Testis (tissue), 3 donors: ENCODE results near the gene SSTR4. TPM values are rescaled to one million over a fixed set of nuclear protein-coding genes. Genes with fewer than 3 reads are reported as not detected.

Experiments used
- DNase-seq: peaks from one replicate; pipeline ENCODE4 v3.0.0-alpha.2; 2019
- H3K27ac ChIP-seq, 2 donors: fragments of 200-600 bp; sonication (generic); one replicate each; pipeline ENCODE4 v1.5.1; 2019
- H3K27me3 ChIP-seq: fragments of 200-600 bp; sonication (generic); one replicate; pipeline ENCODE4 v1.5.1; 2019
- H3K36me3 ChIP-seq: fragments of 200-600 bp; sonication (generic); one replicate; pipeline ENCODE4 v1.5.1; 2017; ENCODE audit warnings: low read depth; ENCODE audit errors: missing control alignments
- H3K4me1 ChIP-seq: fragments of 200-600 bp; sonication (generic); one replicate; pipeline ENCODE4 v1.5.1; 2019
- H3K4me3 ChIP-seq, 2 donors: fragments of 200-600 bp; sonication (generic); one replicate each; pipeline ENCODE4 v1.5.1; 2017 to 2019
- H3K9me3 ChIP-seq: fragments of 200-600 bp; sonication (generic); one replicate; pipeline ENCODE4 v1.5.1; 2017
- CTCF ChIP-seq, 3 experiments: fragments of 450-650 bp in 2 of 3; fragments of 200-600 bp in 1 of 3; sonication (generic) in 1 of 3; IDR thresholded peaks; one replicate each; pipeline ENCODE4 v1.5.1; 2016 to 2019; ENCODE audit warnings: antibody characterized with exemption in 3 of 3, mild to moderate bottlenecking in 2 of 3, moderate library complexity in 1 of 3
- POLR2A ChIP-seq: fragments of 450-650 bp; IDR thresholded peaks from one replicate; pipeline ENCODE4 v1.6.1; 2017; ENCODE audit warnings: antibody characterized with exemption, mild to moderate bottlenecking, moderate library complexity
- WGBS, 2 donors: methylation state at CpG; one replicate each; pipeline ENCODE4 v1.1.5; 2018; 5-methylcytosine and 5-hydroxymethylcytosine counted together
- intact Hi-C: fragments of 100-400 bp; cut with DNase I; formaldehyde crosslinking; loops from one replicate; pipeline ENCODE4 v1.15.1; 2023; ENCODE audit warnings: low total_unique reads
- polyA plus RNA-seq: library from polyadenylated mRNA; stranded (reverse); fragments of 350-450 nt; fragmentation: Illumina TruSeq; extraction: RNeasy Lipid Tissue Mini Kit (QIAGEN cat#74804); gene quantifications from one replicate; pipeline ENCODE4 v1.2.3, GENCODE V29; 2014; ENCODE audit warnings: low read depth, low replicate concordance; ENCODE audit not compliant: insufficient read depth
- total RNA-seq, 2 donors: library from RNA; depleted of rRNA; stranded (reverse); fragments of >200 nt; gene quantifications; one replicate each; pipeline ENCODE4 v1.2.3, GENCODE V29; 2016

SSTR4 gene
- total and polyA plus RNA-seq, 3 donors from 2014 or later, result 0.55 TPM; not detected in 2

- Histone ChIP-seq H3K27me3 (no peaks in the 10 kb centered on the region), H3K36me3 (no peaks in the 10 kb centered on the region), H3K27ac (no peak overlapping the region), H3K4me3 (no peak overlapping the region), H3K9me3 (no peaks in the 10 kb centered on the region), H3K4me1 (peaks cover 24% of the 10 kb centered on the region)
- no peak for DNase-seq
- WGBS, 2 donors, result 86 to 92% methylated on average over 1 of the region's 1 CpG
- intact Hi-C loops, result no loop called here
- TF ChIP-seq POLR2A (no peak), CTCF (IDR thresholded peaks at IDR 0.05) (no peak)
Measured at GRCh38 chr20:23058240-23058639, 23.1 kb downstream of the SSTR4 start.

GRCh38 chr20:23059001-23059400 is 23.9 kb downstream of the SSTR4 start:
- intact Hi-C loops, result no loop called here
- 64 to 69% methylated on average over 3 of the region's 3 CpGs for WGBS, 2 donors
- TF ChIP-seq POLR2A, result no peak
- no peak for TF ChIP-seq CTCF (IDR thresholded peaks at IDR 0.05)

GRCh38 chr20:23059846-23060245 is 24.7 kb downstream of the SSTR4 start:
- no peaks in the 10 kb centered on the region for H3K27me3 ChIP-seq
- H3K9me3 ChIP-seq, result no peaks in the 10 kb centered on the region
- H3K27ac ChIP-seq, result no peak overlapping the region
- peaks cover 24% of the 10 kb centered on the region for H3K4me1 ChIP-seq
- no peak for DNase-seq
- WGBS, 2 donors, result 45 to 71% methylated on average over 3 of the region's 3 CpGs
- no peaks in the 10 kb centered on the region for H3K36me3 ChIP-seq
- TF ChIP-seq POLR2A (no peak), CTCF (IDR thresholded peaks at IDR 0.05) (no peak)
- H3K4me3 ChIP-seq, result no peak overlapping the region
- intact Hi-C loops, result loop anchor here (10.0 kb wide), 1 partner anchor 365 kb away; no protein-coding TSS in a partner anchor

More at GRCh38 chr20:23059001-23059400, 23.9 kb downstream of the SSTR4 start:
- no peak for DNase-seq
- Histone ChIP-seq H3K4me1 (peaks cover 24% of the 10 kb centered on the region), H3K36me3 (no peaks in the 10 kb centered on the region), H3K27ac (no peak overlapping the region), H3K9me3 (no peaks in the 10 kb centered on the region), H3K4me3 (no peak overlapping the region), H3K27me3 (no peaks in the 10 kb centered on the region)

GRCh38 chr20:23060629-23061028 is 25.5 kb downstream of the SSTR4 start:
- WGBS, 2 donors, result 76 to 92% methylated on average over 2 to 4 of the region's 4 CpGs
- Histone ChIP-seq H3K36me3 (no peaks in the 10 kb centered on the region), H3K27me3 (no peaks in the 10 kb centered on the region), H3K4me3 (no peak overlapping the region), H3K4me1 (peaks cover 24% of the 10 kb centered on the region), H3K9me3 (no peaks in the 10 kb centered on the region), H3K27ac (no peak overlapping the region)
- intact Hi-C loops, result loop anchor here (10.0 kb wide), 1 partner anchor 366 kb away; no protein-coding TSS in a partner anchor
- no peak for DNase-seq
- TF ChIP-seq CTCF (IDR thresholded peaks at IDR 0.05) (no peak), POLR2A (no peak)

- Histone ChIP-seq H3K9me3 (no peaks in the 10 kb centered on the region), H3K27me3 (no peaks in the 10 kb centered on the region), H3K4me1 (peaks cover 24% of the 10 kb centered on the region), H3K27ac (peak overlapping the region in 1 of 2 donors; percentile 20), H3K4me3 (no peak overlapping the region), H3K36me3 (no peaks in the 10 kb centered on the region)
- DNase-seq, result no peak
- WGBS, 2 donors, result 60 to 62% methylated on average over 5 of the region's 5 CpGs
- intact Hi-C loops, result loop anchor here (10.0 kb wide), 1 partner anchor 366 kb away; no protein-coding TSS in a partner anchor
- no peak for TF ChIP-seq POLR2A
Measured at GRCh38 chr20:23061262-23061661, 26.1 kb downstream of the SSTR4 start.
